ENCODE measurements around the gene ZNF438.
"Not testable (repeated sequence)": the region's sequence is repeated elsewhere in the genome, so short reads cannot be mapped to it uniquely, and the experiment has no call there.

ZNF438 gene

DNA sequence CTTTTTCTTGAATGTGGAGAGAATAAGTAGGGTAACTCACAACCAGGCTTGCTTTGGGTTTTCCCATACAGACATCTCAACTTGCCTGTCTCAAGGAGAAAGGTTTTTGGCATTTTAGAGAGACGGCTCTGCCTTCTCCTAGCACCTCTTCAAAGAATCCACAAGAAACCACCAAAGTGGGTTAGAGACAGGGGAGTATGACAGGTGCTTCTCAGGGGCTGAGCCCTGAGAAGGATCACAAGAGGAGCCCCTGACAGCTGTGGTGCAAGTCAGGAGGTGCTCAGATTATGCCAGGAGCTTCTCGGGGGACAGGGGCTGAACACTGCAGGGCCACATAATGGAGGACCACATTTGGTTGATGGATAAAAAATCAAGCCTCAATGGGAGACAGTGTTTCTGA lies 231.3 kb downstream of the ZNF438 start:
- DNase-seq: no peak
- Histone ChIP-seq H4K5ac (ENCODE audit: low read length) (no peak overlapping the region), H2BK5ac (ENCODE audit: low read length) (no peak overlapping the region), H3K23ac (ENCODE audit: low read length) (no peak overlapping the region), H3K27me3 (ENCODE audit: insufficient read depth, low read length, poor library complexity) (no peaks in the 10 kb centered on the region), H3K4me2 (ENCODE audit: low read length) (no peak overlapping the region), H3K9ac (ENCODE audit: low read length) (no peak overlapping the region), H3K4me1 (ENCODE audit: control insufficient read depth, low read depth, low read length) (no peaks in the 10 kb centered on the region), H3K27ac (ENCODE audit: low read depth, low read length) (no peak overlapping the region), H3K36me3 (ENCODE audit: control insufficient read depth, insufficient read depth, low read length) (no peaks in the 10 kb centered on the region), H2BK120ac (ENCODE audit: low read depth, low read length) (no peak overlapping the region), H3K79me1 (ENCODE audit: low read length) (no peaks in the 10 kb centered on the region), H3K4me3 (ENCODE audit: low read length) (no peak overlapping the region), H3K56ac (ENCODE audit: low read length) (no peak overlapping the region), H2AK5ac (ENCODE audit: low read length) (no peak overlapping the region), H4K8ac (ENCODE audit: low read depth, low read length) (no peak overlapping the region), H3K4ac (ENCODE audit: low read depth, low read length) (no peak overlapping the region), H2BK15ac (replicated peaks; ENCODE audit: low read depth) (no peak overlapping the region), H3K18ac (ENCODE audit: low read length) (no peak overlapping the region), H3K79me2 (ENCODE audit: control insufficient read depth, insufficient read depth, low read length) (no peaks in the 10 kb centered on the region)
- no CpG with 5 or more reads among the region's 2 CpGs for WGBS (ENCODE audit: extremely low coverage, insufficient coverage, low lambda C conversion rate)

DNA sequence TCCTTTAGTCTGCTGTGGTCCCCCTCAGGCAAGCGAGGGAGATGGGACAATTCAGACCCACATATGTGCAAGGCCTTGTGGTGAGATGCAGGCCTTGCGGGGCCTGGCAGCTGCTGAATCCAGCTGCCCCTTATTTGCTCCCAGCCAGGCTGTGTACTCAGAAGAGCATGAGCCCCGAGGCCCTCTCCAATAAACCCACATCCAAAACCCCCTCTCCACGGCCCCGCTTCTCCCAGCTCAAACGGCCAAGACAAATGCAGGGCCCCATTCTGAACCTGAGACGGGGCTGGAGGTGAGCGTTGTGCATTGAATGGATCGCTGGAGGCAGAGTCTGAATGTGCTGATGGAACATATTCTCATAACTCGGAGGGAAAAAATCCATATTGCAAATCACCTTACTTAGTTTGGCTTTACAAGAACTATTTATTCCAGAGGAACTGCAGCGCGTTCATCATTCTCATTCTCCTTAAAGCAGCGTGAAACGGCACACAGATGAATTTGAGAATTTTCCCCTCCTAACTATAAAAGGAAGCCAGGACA lies 232.9 kb downstream of the ZNF438 start:
- Histone ChIP-seq H2BK5ac (ENCODE audit: low read length) (no peak overlapping the region), H3K9ac (ENCODE audit: low read length) (no peak overlapping the region), H2AK5ac (ENCODE audit: low read length) (no peak overlapping the region), H3K23ac (ENCODE audit: low read length) (no peak overlapping the region), H2BK120ac (ENCODE audit: low read depth, low read length) (no peak overlapping the region), H2BK15ac (replicated peaks; ENCODE audit: low read depth) (no peak overlapping the region), H3K27me3 (ENCODE audit: insufficient read depth, low read length, poor library complexity) (no peaks in the 10 kb centered on the region), H3K56ac (ENCODE audit: low read length) (no peak overlapping the region), H3K79me2 (ENCODE audit: control insufficient read depth, insufficient read depth, low read length) (no peaks in the 10 kb centered on the region), H4K5ac (ENCODE audit: low read length) (no peak overlapping the region), H4K8ac (ENCODE audit: low read depth, low read length) (no peak overlapping the region), H3K4me3 (ENCODE audit: low read length) (no peak overlapping the region), H3K4me1 (ENCODE audit: control insufficient read depth, low read depth, low read length) (no peaks in the 10 kb centered on the region), H3K79me1 (ENCODE audit: low read length) (no peaks in the 10 kb centered on the region), H3K36me3 (ENCODE audit: control insufficient read depth, insufficient read depth, low read length) (no peaks in the 10 kb centered on the region), H3K4ac (ENCODE audit: low read depth, low read length) (no peak overlapping the region), H3K18ac (ENCODE audit: low read length) (no peak overlapping the region), H3K4me2 (ENCODE audit: low read length) (no peak overlapping the region), H3K27ac (ENCODE audit: low read depth, low read length) (no peak overlapping the region)
- WGBS (ENCODE audit: extremely low coverage, insufficient coverage, low lambda C conversion rate): no CpG with 5 or more reads among the region's 14 CpGs
- DNase-seq: no peak

DNA sequence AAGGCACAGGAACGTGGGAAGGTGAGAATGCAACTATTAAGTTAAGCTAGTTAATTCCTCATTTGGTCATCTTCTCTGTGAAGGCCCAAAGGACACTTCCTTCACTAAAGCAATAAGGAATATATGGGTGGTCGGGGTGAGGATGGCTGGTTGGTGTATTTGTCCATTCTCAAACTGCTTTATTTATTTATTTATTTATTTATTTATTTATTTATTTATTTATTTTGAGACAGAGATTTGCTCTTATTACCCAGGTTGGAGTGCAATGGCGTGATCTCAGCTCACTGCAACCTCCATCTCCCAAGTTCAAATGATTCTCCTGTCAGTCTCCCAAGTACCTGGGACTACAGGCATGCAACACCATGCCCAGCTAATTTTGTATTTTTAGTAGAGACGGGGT lies 236.6 kb downstream of the ZNF438 start:
- H3K27ac ChIP-seq (ENCODE audit: low read depth, low read length); H3K4me3 ChIP-seq (ENCODE audit: low read length); H3K79me1 ChIP-seq (ENCODE audit: low read length); H3K27me3 ChIP-seq (ENCODE audit: insufficient read depth, low read length, poor library complexity); H2BK120ac ChIP-seq (ENCODE audit: low read depth, low read length); H3K4me2 ChIP-seq (ENCODE audit: low read length); DNase-seq; H2BK5ac ChIP-seq (ENCODE audit: low read length); H3K4ac ChIP-seq (ENCODE audit: low read depth, low read length); H4K5ac ChIP-seq (ENCODE audit: low read length); H3K9ac ChIP-seq (ENCODE audit: low read length); H2AK5ac ChIP-seq (ENCODE audit: low read length); H3K4me1 ChIP-seq (ENCODE audit: control insufficient read depth, low read depth, low read length); H3K56ac ChIP-seq (ENCODE audit: low read length); H4K8ac ChIP-seq (ENCODE audit: low read depth, low read length); H2BK15ac ChIP-seq (replicated peaks; ENCODE audit: low read depth); H3K23ac ChIP-seq (ENCODE audit: low read length); H3K79me2 ChIP-seq (ENCODE audit: control insufficient read depth, insufficient read depth, low read length); H3K36me3 ChIP-seq (ENCODE audit: control insufficient read depth, insufficient read depth, low read length); H3K18ac ChIP-seq (ENCODE audit: low read length): not testable (repeated sequence)
- WGBS (ENCODE audit: extremely low coverage, insufficient coverage, low lambda C conversion rate): no CpG with 5 or more reads among the region's 4 CpGs

All from mesendoderm (in vitro differentiated cells).